MG63 (cell line): Measurements from ENCODE around the gene NAA38. TPM values are rescaled to one million over a fixed set of nuclear protein-coding genes. Genes with fewer than 3 reads are reported as not detected.
"Not testable (repeated sequence)": the region's sequence is repeated elsewhere in the genome, so short reads cannot be mapped to it uniquely, and the experiment has no call there.

Experiments
- DNase-seq: peaks from one replicate; pipeline ENCODE4 v3.0.0-alpha.2; 2020
- H3K27me3 ChIP-seq: fragments of 250-450 bp; sonication (Bioruptor Pico); 2 replicates; pipeline ENCODE4 v1.5.1; 2020; ENCODE audit warnings: mild to moderate bottlenecking, moderate library complexity
- H3K36me3 ChIP-seq: fragments of 250-450 bp; sonication (Bioruptor Pico); 2 replicates; pipeline ENCODE4 v1.5.1; 2020; ENCODE audit warnings: mild to moderate bottlenecking, moderate library complexity
- H3K4me3 ChIP-seq: fragments of 250-450 bp; sonication (Bioruptor Pico); 2 replicates; pipeline ENCODE4 v1.5.1; 2020; ENCODE audit warnings: mild to moderate bottlenecking, moderate library complexity
- H3K9me3 ChIP-seq: fragments of 250-450 bp; sonication (Bioruptor Pico); 2 replicates; pipeline ENCODE4 v1.5.1; 2020; ENCODE audit warnings: mild to moderate bottlenecking, moderate library complexity
- total RNA-seq: library from RNA; depleted of rRNA; stranded (reverse); fragments of >200 nt; shearing (Covaris generic); gene quantifications from 2 replicates; pipeline ENCODE4 v1.2.3, GENCODE V29; 2014; ENCODE audit warnings: low replicate concordance

Gene NAA38
- total RNA-seq, 1 experiment from 2014 or later, result 264 TPM

DNA sequence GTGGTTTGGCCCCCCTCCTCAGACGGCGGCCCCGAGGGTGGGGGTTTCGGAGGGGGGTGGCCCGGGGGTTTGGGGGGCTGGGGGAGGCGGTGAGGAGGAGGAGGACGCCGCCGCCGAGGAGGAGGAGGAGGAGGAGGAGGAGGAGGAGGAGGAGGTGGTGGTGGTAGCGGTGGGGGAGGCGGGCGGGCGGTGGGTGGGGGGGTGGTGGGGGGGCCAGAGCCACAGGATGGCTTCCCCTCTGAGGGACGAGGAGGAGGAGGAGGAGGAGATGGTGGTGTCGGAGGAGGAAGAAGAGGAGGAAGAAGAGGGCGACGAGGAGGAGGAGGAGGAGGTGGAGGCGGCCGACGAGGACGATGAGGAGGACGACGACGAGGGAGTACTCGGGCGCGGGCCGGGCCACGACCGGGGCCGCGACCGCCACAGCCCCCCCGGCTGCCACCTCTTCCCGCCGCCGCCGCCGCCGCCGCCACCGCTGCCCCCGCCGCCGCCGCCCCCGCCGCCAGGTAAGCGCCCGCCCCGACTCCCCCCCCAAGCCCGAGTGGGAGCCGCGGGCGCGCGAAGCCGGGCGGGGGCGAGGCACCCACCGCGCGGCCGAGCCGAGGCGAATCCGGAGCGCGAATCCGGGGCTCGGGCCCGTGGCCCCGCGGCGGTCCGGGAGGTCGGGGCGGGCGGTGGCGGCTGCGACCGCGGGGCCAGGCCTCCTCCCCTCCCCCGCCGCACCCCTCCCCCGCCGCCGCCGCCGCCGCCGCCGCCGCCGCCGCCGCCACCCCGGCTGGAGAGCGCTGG, 27.4 kb upstream of the NAA38 start:
- Histone ChIP-seq H3K9me3 (no peaks in the 10 kb centered on the region), H3K36me3 (peaks cover 8% of the 10 kb centered on the region), H3K4me3 (peak overlapping the region; percentile 67), H3K27me3 (no peaks in the 10 kb centered on the region)
- peak; percentile 33 for DNase-seq

DNA sequence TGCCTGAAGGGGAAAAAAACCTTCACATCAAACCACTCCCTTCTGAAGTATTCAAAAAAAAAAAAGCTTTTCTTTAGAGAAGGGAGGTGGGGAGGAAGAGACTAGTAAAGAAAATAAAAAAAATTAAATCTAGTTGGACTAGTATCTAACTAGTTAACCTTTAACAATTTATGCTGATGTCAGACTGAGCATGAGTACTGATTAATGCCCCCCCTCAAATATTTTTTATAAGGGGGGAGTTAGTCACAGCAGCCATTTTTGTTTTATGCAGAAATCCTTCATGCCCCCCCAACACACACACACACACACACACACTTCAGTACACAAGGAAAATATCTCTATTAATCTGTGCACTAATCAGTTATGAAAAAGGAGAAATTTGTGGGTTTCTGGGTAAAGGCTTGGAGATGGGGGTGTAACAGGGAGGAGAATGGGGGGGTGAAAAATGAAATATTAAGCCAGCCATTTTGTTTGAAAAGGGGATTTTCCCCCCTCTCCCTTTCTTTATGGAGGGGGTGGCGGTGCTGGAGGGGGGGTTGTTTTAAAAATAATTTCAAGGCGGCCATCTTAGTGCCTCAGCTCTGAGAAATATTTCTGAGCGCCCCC, 26.5 kb upstream of the NAA38 start:
- Histone ChIP-seq H3K4me3 (peak overlapping the region; percentile 25), H3K27me3 (no peaks in the 10 kb centered on the region), H3K9me3 (no peaks in the 10 kb centered on the region), H3K36me3 (peaks cover 5% of the 10 kb centered on the region; the same call in 1 of the 2 replicates)
- DNase-seq, result no peak

DNA sequence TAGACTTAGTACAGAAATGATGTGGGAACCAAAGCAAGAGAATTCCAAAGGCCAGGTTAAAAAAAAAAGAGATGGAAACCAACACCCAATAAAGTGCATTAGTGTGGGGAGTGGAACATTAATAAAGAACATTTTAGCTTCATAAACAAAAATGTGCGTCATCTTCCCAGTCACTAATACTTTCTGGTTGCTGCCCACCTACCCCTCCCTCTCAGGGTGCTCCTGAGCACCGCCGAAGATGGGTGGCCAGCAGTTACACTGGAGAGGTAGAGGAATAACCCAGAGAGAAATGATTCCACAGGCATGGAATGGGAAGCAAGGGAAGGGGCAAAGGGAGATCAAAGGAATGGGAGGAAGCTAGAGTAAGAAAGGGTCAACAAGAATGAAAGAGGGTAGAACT, 25.3 kb upstream of the NAA38 start:
- no peak for DNase-seq
- peaks cover 5% of the 10 kb centered on the region; the same call in 1 of the 2 replicates for H3K36me3 ChIP-seq
- no peaks in the 10 kb centered on the region for H3K27me3 ChIP-seq
- H3K4me3 ChIP-seq, result no peak overlapping the region
- no peaks in the 10 kb centered on the region for H3K9me3 ChIP-seq

DNA sequence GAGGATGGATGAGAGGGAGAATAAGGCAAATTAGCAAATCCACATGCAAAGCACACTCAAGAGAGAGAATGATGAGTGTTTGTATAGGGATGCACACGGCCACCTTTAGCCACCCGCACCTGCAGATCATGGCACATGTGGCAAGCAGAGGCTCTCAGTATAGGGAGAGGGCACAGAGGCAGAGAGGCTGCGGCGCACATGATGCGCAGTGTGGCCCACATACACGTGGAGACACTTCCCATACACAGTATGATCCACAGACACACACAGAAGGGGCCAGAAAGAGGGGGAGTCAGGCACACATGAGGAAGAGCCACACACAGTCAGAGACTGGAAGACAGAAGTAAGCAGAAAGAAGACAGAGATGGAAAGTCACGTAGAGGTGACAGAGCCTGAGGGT, 24.7 kb upstream of the NAA38 start:
- no peaks in the 10 kb centered on the region for H3K27me3 ChIP-seq
- H3K36me3 ChIP-seq, result peaks cover 5% of the 10 kb centered on the region; the same call in 1 of the 2 replicates
- H3K4me3 ChIP-seq, result no peak overlapping the region
- no peak for DNase-seq
- no peaks in the 10 kb centered on the region for H3K9me3 ChIP-seq

DNA sequence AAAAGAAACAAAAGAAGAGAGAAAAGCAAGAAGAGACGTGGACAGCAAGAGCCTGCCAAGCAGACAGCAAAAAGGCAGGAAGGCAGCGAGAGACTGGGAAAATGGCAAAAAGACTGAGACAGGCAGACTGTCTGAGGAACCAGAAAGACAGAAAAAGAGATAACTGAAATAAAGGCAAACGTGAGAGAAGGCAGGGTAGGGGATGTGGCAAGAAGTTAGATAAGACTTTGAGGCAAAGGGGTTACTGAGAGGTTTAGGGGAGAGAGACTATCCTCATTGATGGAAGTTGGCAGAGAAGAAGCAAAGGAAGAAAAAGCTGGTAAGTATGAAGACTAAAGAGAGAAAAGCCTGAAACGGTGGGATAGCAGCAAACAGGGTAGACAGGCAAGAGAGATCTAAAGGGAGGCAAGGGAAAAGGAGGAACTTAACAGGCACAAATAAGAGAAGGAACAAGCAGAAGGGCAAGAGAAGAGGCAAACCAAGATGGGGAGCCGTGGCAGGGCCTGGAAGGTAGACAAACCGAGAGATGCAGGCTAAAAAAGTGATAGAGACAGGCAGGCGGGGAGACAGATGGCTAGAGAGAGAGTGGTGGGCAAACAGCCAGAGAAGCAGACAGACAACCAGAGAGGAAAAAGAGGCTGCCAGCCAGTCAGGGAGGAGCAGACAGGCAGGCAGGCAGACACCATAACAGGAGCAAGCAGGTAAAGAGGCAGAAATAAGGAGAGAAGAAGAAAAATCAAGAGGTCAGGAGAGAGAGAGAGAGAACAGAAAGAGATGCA, 24.1 kb upstream of the NAA38 start:
- DNase-seq, result no peak
- Histone ChIP-seq H3K9me3 (no peaks in the 10 kb centered on the region), H3K36me3 (peaks cover 5% of the 10 kb centered on the region; the same call in 1 of the 2 replicates), H3K4me3 (no peak overlapping the region), H3K27me3 (no peaks in the 10 kb centered on the region)

GRCh38 chr17:7880076-7880868, 22.9 kb upstream of the NAA38 start:
- Histone ChIP-seq H3K4me3 (no peak overlapping the region), H3K36me3 (peaks cover 8% of the 10 kb centered on the region; the same call in 1 of the 2 replicates), H3K9me3 (no peaks in the 10 kb centered on the region), H3K27me3 (no peaks in the 10 kb centered on the region)
- no peak for DNase-seq

DNA sequence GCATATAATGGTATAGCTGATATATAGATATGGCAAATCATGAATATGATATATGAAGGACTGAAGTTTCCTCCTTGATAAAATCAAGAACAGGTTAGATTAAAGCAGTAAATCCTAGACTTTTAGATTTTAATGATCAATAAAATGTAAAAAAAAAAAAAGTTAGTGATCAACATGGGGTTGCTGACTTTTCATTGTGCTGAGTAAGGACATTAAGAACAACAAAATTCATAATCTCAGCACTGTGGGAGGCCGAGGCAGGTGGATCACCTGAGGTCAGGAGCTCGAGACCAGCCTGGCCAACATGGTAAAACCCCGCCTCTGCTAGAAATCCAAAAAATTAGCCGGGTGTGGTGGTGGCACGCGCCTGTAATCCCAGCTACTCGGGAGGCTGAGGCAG, 20.9 kb upstream of the NAA38 start:
- Histone ChIP-seq H3K36me3 (peaks cover 8% of the 10 kb centered on the region; the same call in 1 of the 2 replicates), H3K4me3 (no peak overlapping the region), H3K27me3 (no peaks in the 10 kb centered on the region), H3K9me3 (no peaks in the 10 kb centered on the region)
- DNase-seq, result no peak

GRCh38 chr17:7875804-7876370, 18.5 kb upstream of the NAA38 start:
- Histone ChIP-seq H3K9me3 (no peaks in the 10 kb centered on the region), H3K36me3 (peaks cover 6% of the 10 kb centered on the region; the same call in 1 of the 2 replicates), H3K4me3 (no peak overlapping the region), H3K27me3 (no peaks in the 10 kb centered on the region)
- DNase-seq, result no peak

DNA sequence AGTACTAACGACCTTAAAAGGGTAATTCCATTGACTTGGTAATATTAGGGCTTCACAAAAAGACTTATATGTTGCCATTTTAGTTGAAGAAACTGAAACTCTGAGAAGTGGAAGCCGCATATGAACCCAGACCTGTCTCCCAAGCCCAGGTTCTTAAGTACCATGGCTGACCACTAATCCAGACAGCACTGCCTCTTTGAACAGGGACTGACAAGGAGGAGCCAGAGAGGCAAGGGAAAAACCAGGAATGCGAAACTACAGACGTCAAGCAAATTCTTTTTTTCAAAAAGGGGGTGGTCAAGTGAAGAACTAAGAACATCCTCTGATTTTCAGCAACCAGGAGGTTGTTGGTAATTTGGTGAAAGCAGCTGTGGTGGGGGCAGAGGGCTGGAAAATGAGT, 15.7 kb upstream of the NAA38 start:
- no peaks in the 10 kb centered on the region for H3K9me3 ChIP-seq
- no peak for DNase-seq
- no peak overlapping the region for H3K4me3 ChIP-seq
- H3K36me3 ChIP-seq, result peaks cover 3% of the 10 kb centered on the region; the same call in 1 of the 2 replicates
- H3K27me3 ChIP-seq, result no peaks in the 10 kb centered on the region

DNA sequence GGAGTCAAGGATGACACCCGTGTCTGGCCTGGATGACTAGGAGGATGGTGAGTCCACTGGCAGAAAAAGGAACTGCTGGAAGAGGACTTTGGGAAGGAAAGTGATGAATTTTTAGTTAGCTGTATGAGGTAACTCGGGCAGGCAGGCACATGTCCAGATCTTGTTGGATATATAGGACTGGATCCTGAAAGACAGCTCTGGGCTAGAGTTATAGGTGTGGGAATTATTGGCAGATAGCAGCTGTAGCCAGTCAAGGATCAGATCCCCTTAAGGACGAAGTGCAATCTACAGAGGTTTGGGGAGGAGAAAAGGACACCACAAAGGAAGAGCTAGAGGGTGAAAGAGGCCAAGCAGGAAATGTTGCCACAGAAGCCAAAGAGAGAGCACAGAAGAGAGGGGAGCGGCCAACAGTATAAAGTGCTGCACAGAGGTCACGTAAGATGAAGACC, 10.5 kb upstream of the NAA38 start:
- no peak for DNase-seq
- H3K36me3 ChIP-seq, result peaks cover 21% of the 10 kb centered on the region
- no peaks in the 10 kb centered on the region for H3K27me3 ChIP-seq
- no peak overlapping the region for H3K4me3 ChIP-seq
- peaks cover 4% of the 10 kb centered on the region; the same call in 1 of the 2 replicates for H3K9me3 ChIP-seq

GRCh38 chr17:7864995-7865650, 7.8 kb upstream of the NAA38 start:
- no peak for DNase-seq
- H3K27me3 ChIP-seq, result no peaks in the 10 kb centered on the region

GRCh38 chr17:7864384-7864783, 7.0 kb upstream of the NAA38 start:
- H3K27me3 ChIP-seq, H3K4me3 ChIP-seq, H3K9me3 ChIP-seq, DNase-seq: not testable (repeated sequence)
- H3K36me3 ChIP-seq, result peaks cover 36% of the 10 kb centered on the region

More at GRCh38 chr17:7864995-7865650, 7.8 kb upstream of the NAA38 start:
- Histone ChIP-seq H3K36me3 (peaks cover 32% of the 10 kb centered on the region), H3K4me3 (no peak overlapping the region), H3K9me3 (peaks cover 4% of the 10 kb centered on the region; the same call in 1 of the 2 replicates)

- H3K36me3 ChIP-seq, result peaks cover 49% of the 10 kb centered on the region
- H3K4me3 ChIP-seq, result no peak overlapping the region
- peaks cover 4% of the 10 kb centered on the region; the same call in 1 of the 2 replicates for H3K9me3 ChIP-seq
- no peaks in the 10 kb centered on the region for H3K27me3 ChIP-seq
- DNase-seq, result no peak
Measured at GRCh38 chr17:7862692-7863437, 5.5 kb upstream of the NAA38 start.

- H3K36me3 ChIP-seq, result peaks cover 52% of the 10 kb centered on the region
Measured at GRCh38 chr17:7859028-7859427, 1.7 kb upstream of the NAA38 start.

GRCh38 chr17:7858522-7858810, 1.1 kb upstream of the NAA38 start:
- H3K27me3 ChIP-seq, result no peaks in the 10 kb centered on the region
- peak overlapping the region; percentile 82 for H3K4me3 ChIP-seq
- peak; percentile 73 for DNase-seq
- no peaks in the 10 kb centered on the region for H3K9me3 ChIP-seq
- H3K36me3 ChIP-seq, result peaks cover 48% of the 10 kb centered on the region

More at GRCh38 chr17:7859028-7859427, 1.7 kb upstream of the NAA38 start:
- no peaks in the 10 kb centered on the region for H3K27me3 ChIP-seq
- peak overlapping the region; percentile 82 for H3K4me3 ChIP-seq
- H3K9me3 ChIP-seq, result no peaks in the 10 kb centered on the region
- DNase-seq, result no peak
